ENCODE measurements around the gene KLRF1.

DNA sequence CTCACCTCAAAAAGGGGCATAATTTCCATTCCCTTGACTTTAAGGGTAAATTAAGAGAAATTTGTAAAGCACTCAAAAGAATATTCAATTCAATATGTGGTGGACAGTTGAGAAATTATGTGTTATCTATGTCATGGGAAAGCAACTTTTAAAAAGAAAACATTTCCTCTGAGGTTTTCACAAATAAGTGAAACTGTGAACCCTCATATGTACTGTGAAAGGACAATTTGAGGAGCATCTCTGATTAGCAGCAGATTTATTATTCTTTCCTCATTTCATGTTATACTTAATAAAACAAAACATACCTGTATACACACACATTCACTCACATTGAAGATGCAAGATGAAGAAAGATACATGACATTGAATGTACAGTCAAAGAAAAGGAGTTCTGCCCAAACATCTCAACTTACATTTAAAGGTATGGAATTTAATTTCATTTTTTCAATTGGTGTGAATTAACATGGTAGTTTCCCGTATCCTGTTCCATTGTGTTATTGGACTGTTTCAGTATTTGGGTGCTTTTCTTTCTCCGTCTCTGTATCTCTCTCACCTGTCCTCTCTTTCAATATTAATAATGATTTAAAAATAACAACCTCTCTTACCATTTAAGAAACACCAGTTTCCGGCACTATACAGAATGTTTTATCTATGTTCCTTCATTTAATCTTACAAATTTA is at the start of gene KLRF1:
- TF ChIP-seq, protein P1, sequence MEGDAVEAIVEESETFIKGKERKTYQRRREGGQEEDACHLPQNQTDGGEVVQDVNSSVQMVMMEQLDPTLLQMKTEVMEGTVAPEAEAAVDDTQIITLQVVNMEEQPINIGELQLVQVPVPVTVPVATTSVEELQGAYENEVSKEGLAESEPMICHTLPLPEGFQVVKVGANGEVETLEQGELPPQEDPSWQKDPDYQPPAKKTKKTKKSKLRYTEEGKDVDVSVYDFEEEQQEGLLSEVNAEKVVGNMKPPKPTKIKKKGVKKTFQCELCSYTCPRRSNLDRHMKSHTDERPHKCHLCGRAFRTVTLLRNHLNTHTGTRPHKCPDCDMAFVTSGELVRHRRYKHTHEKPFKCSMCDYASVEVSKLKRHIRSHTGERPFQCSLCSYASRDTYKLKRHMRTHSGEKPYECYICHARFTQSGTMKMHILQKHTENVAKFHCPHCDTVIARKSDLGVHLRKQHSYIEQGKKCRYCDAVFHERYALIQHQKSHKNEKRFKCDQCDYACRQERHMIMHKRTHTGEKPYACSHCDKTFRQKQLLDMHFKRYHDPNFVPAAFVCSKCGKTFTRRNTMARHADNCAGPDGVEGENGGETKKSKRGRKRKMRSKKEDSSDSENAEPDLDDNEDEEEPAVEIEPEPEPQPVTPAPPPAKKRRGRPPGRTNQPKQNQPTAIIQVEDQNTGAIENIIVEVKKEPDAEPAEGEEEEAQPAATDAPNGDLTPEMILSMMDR (IDR thresholded peaks at IDR 0.05) = no peak
- TF ChIP-seq EP300 (IDR thresholded peaks at IDR 0.05) = no peak
